ENCODE measurements around the gene H1-8.

Gene H1-8

GRCh38 chr3:129560269-129560787, 17.4 kb downstream of the H1-8 start:
- Histone ChIP-seq H3K27me3 (replicated peaks; ENCODE audit: control insufficient read depth, insufficient read depth, low read length, poor library complexity, severe bottlenecking) (no peaks in the 10 kb centered on the region), H3K4me3 (ENCODE audit: insufficient read depth, low read depth, low read length, poor library complexity, severe bottlenecking) (no peak overlapping the region), H3K27ac (ENCODE audit: insufficient read depth, low read length, poor library complexity, severe bottlenecking) (no peak overlapping the region), H3K9me3 (ENCODE audit: control insufficient read depth, low read length) (no peaks in the 10 kb centered on the region), H3K4me1 (ENCODE audit: control insufficient read depth, insufficient read depth, low read length, poor library complexity, severe bottlenecking) (no peaks in the 10 kb centered on the region), H3K36me3 (ENCODE audit: control insufficient read depth, insufficient read depth, low read length) (no peaks in the 10 kb centered on the region)
- no peak for DNase-seq

GRCh38 chr3:129560911-129561594, 18.1 kb downstream of the H1-8 start:
- Histone ChIP-seq H3K4me3 (ENCODE audit: insufficient read depth, low read depth, low read length, poor library complexity, severe bottlenecking) (no peak overlapping the region), H3K27me3 (replicated peaks; ENCODE audit: control insufficient read depth, insufficient read depth, low read length, poor library complexity, severe bottlenecking) (no peaks in the 10 kb centered on the region), H3K4me1 (ENCODE audit: control insufficient read depth, insufficient read depth, low read length, poor library complexity, severe bottlenecking) (no peaks in the 10 kb centered on the region), H3K9me3 (ENCODE audit: control insufficient read depth, low read length) (no peaks in the 10 kb centered on the region), H3K27ac (ENCODE audit: insufficient read depth, low read length, poor library complexity, severe bottlenecking) (no peak overlapping the region), H3K36me3 (ENCODE audit: control insufficient read depth, insufficient read depth, low read length) (no peaks in the 10 kb centered on the region)
- no peak for DNase-seq

- Histone ChIP-seq H3K27me3 (replicated peaks; ENCODE audit: control insufficient read depth, insufficient read depth, low read length, poor library complexity, severe bottlenecking) (no peaks in the 10 kb centered on the region), H3K4me3 (ENCODE audit: insufficient read depth, low read depth, low read length, poor library complexity, severe bottlenecking) (no peak overlapping the region), H3K9me3 (ENCODE audit: control insufficient read depth, low read length) (no peaks in the 10 kb centered on the region), H3K4me1 (ENCODE audit: control insufficient read depth, insufficient read depth, low read length, poor library complexity, severe bottlenecking) (no peaks in the 10 kb centered on the region), H3K27ac (ENCODE audit: insufficient read depth, low read length, poor library complexity, severe bottlenecking) (no peak overlapping the region), H3K36me3 (ENCODE audit: control insufficient read depth, insufficient read depth, low read length) (no peaks in the 10 kb centered on the region)
- no peak for DNase-seq
Measured at GRCh38 chr3:129561619-129562248, 18.8 kb downstream of the H1-8 start.

GRCh38 chr3:129562803-129563202, 19.8 kb downstream of the H1-8 start:
- Histone ChIP-seq H3K9me3 (ENCODE audit: control insufficient read depth, low read length) (no peaks in the 10 kb centered on the region), H3K4me1 (ENCODE audit: control insufficient read depth, insufficient read depth, low read length, poor library complexity, severe bottlenecking) (no peaks in the 10 kb centered on the region), H3K4me3 (ENCODE audit: insufficient read depth, low read depth, low read length, poor library complexity, severe bottlenecking) (no peak overlapping the region), H3K36me3 (ENCODE audit: control insufficient read depth, insufficient read depth, low read length) (no peaks in the 10 kb centered on the region), H3K27ac (ENCODE audit: insufficient read depth, low read length, poor library complexity, severe bottlenecking) (no peak overlapping the region), H3K27me3 (replicated peaks; ENCODE audit: control insufficient read depth, insufficient read depth, low read length, poor library complexity, severe bottlenecking) (no peaks in the 10 kb centered on the region)
- DNase-seq = no peak

- Histone ChIP-seq H3K27me3 (replicated peaks; ENCODE audit: control insufficient read depth, insufficient read depth, low read length, poor library complexity, severe bottlenecking) (no peaks in the 10 kb centered on the region), H3K36me3 (ENCODE audit: control insufficient read depth, insufficient read depth, low read length) (no peaks in the 10 kb centered on the region), H3K4me1 (ENCODE audit: control insufficient read depth, insufficient read depth, low read length, poor library complexity, severe bottlenecking) (no peaks in the 10 kb centered on the region), H3K27ac (ENCODE audit: insufficient read depth, low read length, poor library complexity, severe bottlenecking) (no peak overlapping the region), H3K4me3 (ENCODE audit: insufficient read depth, low read depth, low read length, poor library complexity, severe bottlenecking) (no peak overlapping the region), H3K9me3 (ENCODE audit: control insufficient read depth, low read length) (no peaks in the 10 kb centered on the region)
- no peak for DNase-seq
Measured at GRCh38 chr3:129563332-129563731, 20.4 kb downstream of the H1-8 start.

- H3K9me3 ChIP-seq (ENCODE audit: control insufficient read depth, low read length) = no peaks in the 10 kb centered on the region
- no peak for DNase-seq
- H3K36me3 ChIP-seq (ENCODE audit: control insufficient read depth, insufficient read depth, low read length) = no peaks in the 10 kb centered on the region
- H3K4me3 ChIP-seq (ENCODE audit: insufficient read depth, low read depth, low read length, poor library complexity, severe bottlenecking) = no peak overlapping the region
- no peak overlapping the region for H3K27ac ChIP-seq (ENCODE audit: insufficient read depth, low read length, poor library complexity, severe bottlenecking)
- H3K27me3 ChIP-seq (replicated peaks; ENCODE audit: control insufficient read depth, insufficient read depth, low read length, poor library complexity, severe bottlenecking) = no peaks in the 10 kb centered on the region
- no peaks in the 10 kb centered on the region for H3K4me1 ChIP-seq (ENCODE audit: control insufficient read depth, insufficient read depth, low read length, poor library complexity, severe bottlenecking)
Measured at GRCh38 chr3:129563850-129564535, 21.0 kb downstream of the H1-8 start.

- DNase-seq = no peak
- Histone ChIP-seq H3K4me3 (ENCODE audit: insufficient read depth, low read depth, low read length, poor library complexity, severe bottlenecking) (no peak overlapping the region), H3K27me3 (replicated peaks; ENCODE audit: control insufficient read depth, insufficient read depth, low read length, poor library complexity, severe bottlenecking) (no peaks in the 10 kb centered on the region), H3K36me3 (ENCODE audit: control insufficient read depth, insufficient read depth, low read length) (no peaks in the 10 kb centered on the region), H3K4me1 (ENCODE audit: control insufficient read depth, insufficient read depth, low read length, poor library complexity, severe bottlenecking) (no peaks in the 10 kb centered on the region), H3K9me3 (ENCODE audit: control insufficient read depth, low read length) (no peaks in the 10 kb centered on the region), H3K27ac (ENCODE audit: insufficient read depth, low read length, poor library complexity, severe bottlenecking) (no peak overlapping the region)
Measured at GRCh38 chr3:129564981-129565644, 22.1 kb downstream of the H1-8 start.

GRCh38 chr3:129565902-129566301, 22.9 kb downstream of the H1-8 start:
- no peaks in the 10 kb centered on the region for H3K4me1 ChIP-seq (ENCODE audit: control insufficient read depth, insufficient read depth, low read length, poor library complexity, severe bottlenecking)
- no peaks in the 10 kb centered on the region for H3K9me3 ChIP-seq (ENCODE audit: control insufficient read depth, low read length)
- no peaks in the 10 kb centered on the region for H3K36me3 ChIP-seq (ENCODE audit: control insufficient read depth, insufficient read depth, low read length)
- H3K27ac ChIP-seq (ENCODE audit: insufficient read depth, low read length, poor library complexity, severe bottlenecking) = no peak overlapping the region
- H3K27me3 ChIP-seq (replicated peaks; ENCODE audit: control insufficient read depth, insufficient read depth, low read length, poor library complexity, severe bottlenecking) = no peaks in the 10 kb centered on the region
- no peak for DNase-seq
- no peak overlapping the region for H3K4me3 ChIP-seq (ENCODE audit: insufficient read depth, low read depth, low read length, poor library complexity, severe bottlenecking)

- no peaks in the 10 kb centered on the region for H3K27me3 ChIP-seq (replicated peaks; ENCODE audit: control insufficient read depth, insufficient read depth, low read length, poor library complexity, severe bottlenecking)
- no peaks in the 10 kb centered on the region for H3K9me3 ChIP-seq (ENCODE audit: control insufficient read depth, low read length)
- H3K27ac ChIP-seq (ENCODE audit: insufficient read depth, low read length, poor library complexity, severe bottlenecking) = no peak overlapping the region
- DNase-seq = no peak
- H3K36me3 ChIP-seq (ENCODE audit: control insufficient read depth, insufficient read depth, low read length) = no peaks in the 10 kb centered on the region
- H3K4me3 ChIP-seq (ENCODE audit: insufficient read depth, low read depth, low read length, poor library complexity, severe bottlenecking) = no peak overlapping the region
- no peaks in the 10 kb centered on the region for H3K4me1 ChIP-seq (ENCODE audit: control insufficient read depth, insufficient read depth, low read length, poor library complexity, severe bottlenecking)
Measured at GRCh38 chr3:129567176-129567705, 24.3 kb downstream of the H1-8 start.

Measured in effector memory CD4-positive, alpha-beta T cell (primary cell).